Immature natural killer cell (primary cell): ENCODE measurements around the gene KCNQ1. TPM values are rescaled to one million over a fixed set of nuclear protein-coding genes. Genes with fewer than 3 reads are reported as not detected.

Experiments
- DNase-seq, 3 donors: peaks; one replicate each; pipeline ENCODE4 v3.0.0; 2022; ENCODE audit warnings: mixed read lengths in 1 of 3
- H3K27ac Mint-ChIP-seq, 6 donors: one replicate each; pipeline ENCODE4 v1.8.0; 2020; ENCODE audit warnings: mixed read lengths in 6 of 6, mild to moderate bottlenecking in 5 of 6, inconsistent platforms in 4 of 6, moderate library complexity in 3 of 6
- H3K27me3 Mint-ChIP-seq, 3 donors: one replicate each; pipeline ENCODE4 v1.8.0; 2020 to 2021; ENCODE audit warnings: low read depth in 3 of 3, mild to moderate bottlenecking in 3 of 3, mixed read lengths in 3 of 3, moderate library complexity in 3 of 3, inconsistent platforms in 1 of 3
- H3K36me3 Mint-ChIP-seq, 3 donors: one replicate each; pipeline ENCODE4 v1.8.0; 2020; ENCODE audit warnings: mixed read lengths in 3 of 3, inconsistent platforms in 2 of 3, mild to moderate bottlenecking in 2 of 3
- H3K4me1 Mint-ChIP-seq, 2 donors: one replicate each; pipeline ENCODE4 v1.8.0; 2020; ENCODE audit warnings: inconsistent platforms in 2 of 2, mild to moderate bottlenecking in 2 of 2, mixed read lengths in 2 of 2, moderate library complexity in 1 of 2
- H3K4me3 Mint-ChIP-seq, 5 donors: one replicate each; pipeline ENCODE4 v1.8.0; 2020; ENCODE audit warnings: mild to moderate bottlenecking in 5 of 5, mixed read lengths in 5 of 5, inconsistent platforms in 3 of 5, moderate library complexity in 3 of 5
- H3K9me3 Mint-ChIP-seq, 6 donors: one replicate each; pipeline ENCODE4 v1.8.0; 2020; ENCODE audit warnings: mild to moderate bottlenecking in 6 of 6, mixed read lengths in 6 of 6, inconsistent platforms in 4 of 6, moderate library complexity in 3 of 6
- polyA plus RNA-seq, 3 donors: library from polyadenylated mRNA; unstranded; fragments of 300-500 nt; fragmentation: Illumina TruSeq; gene quantifications; one replicate each; pipeline ENCODE4 v1.2.3, GENCODE V29; 2021

Gene KCNQ1
- polyA plus RNA-seq, 3 donors from 2014 or later = 0.13 to 1.1 (median 0.73) TPM

GRCh38 chr11:2762451-2762850 is 317.6 kb downstream of the KCNQ1 start:
- Mint-ChIP-seq H3K27me3 (peaks cover 1 to 6% (median 2%) of the 10 kb centered on the region in 3 donors), H3K4me3 (no peak overlapping the region), H3K36me3 (no peaks in the 10 kb centered on the region), H3K9me3 (no peaks in the 10 kb centered on the region), H3K4me1 (no peaks in the 10 kb centered on the region), H3K27ac (no peak overlapping the region)
- DNase-seq = no peak

GRCh38 chr11:2763984-2764383 is 319.2 kb downstream of the KCNQ1 start:
- no peaks in the 10 kb centered on the region for H3K36me3 Mint-ChIP-seq
- no peak for DNase-seq
- no peaks in the 10 kb centered on the region for H3K9me3 Mint-ChIP-seq
- H3K4me1 Mint-ChIP-seq = no peaks in the 10 kb centered on the region
- no peak overlapping the region for H3K4me3 Mint-ChIP-seq
- peaks cover 6 to 7% (median 6%) of the 10 kb centered on the region in 3 donors for H3K27me3 Mint-ChIP-seq
- H3K27ac Mint-ChIP-seq = no peak overlapping the region

GRCh38 chr11:2765491-2765890 is 320.7 kb downstream of the KCNQ1 start:
- no peak overlapping the region for H3K27ac Mint-ChIP-seq
- peaks cover 6 to 7% (median 6%) of the 10 kb centered on the region in 3 donors for H3K27me3 Mint-ChIP-seq
- no peaks in the 10 kb centered on the region for H3K36me3 Mint-ChIP-seq
- H3K4me1 Mint-ChIP-seq = no peaks in the 10 kb centered on the region
- no peak for DNase-seq
- H3K4me3 Mint-ChIP-seq = no peak overlapping the region
- H3K9me3 Mint-ChIP-seq = no peaks in the 10 kb centered on the region

GRCh38 chr11:2766166-2766565 is 321.4 kb downstream of the KCNQ1 start:
- Mint-ChIP-seq H3K9me3 (no peaks in the 10 kb centered on the region), H3K4me1 (no peaks in the 10 kb centered on the region), H3K36me3 (no peaks in the 10 kb centered on the region), H3K27me3 (peaks cover 6 to 7% (median 6%) of the 10 kb centered on the region in 3 donors), H3K4me3 (no peak overlapping the region), H3K27ac (no peak overlapping the region)
- no peak for DNase-seq

- Mint-ChIP-seq H3K4me1 (no peaks in the 10 kb centered on the region), H3K36me3 (no peaks in the 10 kb centered on the region), H3K27ac (no peak overlapping the region), H3K9me3 (no peaks in the 10 kb centered on the region), H3K4me3 (no peak overlapping the region), H3K27me3 (peaks cover 2 to 7% (median 6%) of the 10 kb centered on the region in 3 donors)
- DNase-seq = no peak
These were observed 322.3 kb downstream of the KCNQ1 start for GRCh38 chr11:2767071-2767470.

- Mint-ChIP-seq H3K36me3 (no peaks in the 10 kb centered on the region), H3K27me3 (peaks cover 2 to 7% (median 6%) of the 10 kb centered on the region in 3 donors), H3K4me1 (no peaks in the 10 kb centered on the region), H3K9me3 (no peaks in the 10 kb centered on the region), H3K4me3 (no peak overlapping the region), H3K27ac (no peak overlapping the region)
- no peak for DNase-seq
These were observed 323.0 kb downstream of the KCNQ1 start for GRCh38 chr11:2767801-2768200.

GRCh38 chr11:2768471-2769408 is 323.9 kb downstream of the KCNQ1 start:
- no peaks in the 10 kb centered on the region for H3K36me3 Mint-ChIP-seq
- no peaks in the 10 kb centered on the region for H3K9me3 Mint-ChIP-seq
- H3K27me3 Mint-ChIP-seq = peaks cover 6 to 8% (median 7%) of the 10 kb centered on the region in 3 donors
- DNase-seq = no peak
- no peak overlapping the region for H3K4me3 Mint-ChIP-seq
- H3K4me1 Mint-ChIP-seq = no peaks in the 10 kb centered on the region
- no peak overlapping the region for H3K27ac Mint-ChIP-seq

GRCh38 chr11:2769409-2770095 is 324.7 kb downstream of the KCNQ1 start:
- Mint-ChIP-seq H3K27ac (no peak overlapping the region), H3K9me3 (no peaks in the 10 kb centered on the region)
- DNase-seq = no peak

GRCh38 chr11:2770096-2770751 is 325.4 kb downstream of the KCNQ1 start:
- Mint-ChIP-seq H3K36me3 (no peaks in the 10 kb centered on the region), H3K27me3 (peaks cover 5 to 10% (median 6%) of the 10 kb centered on the region in 3 donors), H3K9me3 (no peaks in the 10 kb centered on the region), H3K4me1 (no peaks in the 10 kb centered on the region), H3K27ac (no peak overlapping the region), H3K4me3 (no peak overlapping the region)
- no peak for DNase-seq

More at GRCh38 chr11:2769409-2770095, 324.7 kb downstream of the KCNQ1 start:
- Mint-ChIP-seq H3K27me3 (peaks cover 6 to 10% (median 7%) of the 10 kb centered on the region in 3 donors), H3K4me1 (no peaks in the 10 kb centered on the region), H3K36me3 (no peaks in the 10 kb centered on the region), H3K4me3 (no peak overlapping the region)

GRCh38 chr11:2770761-2771301 is 326.0 kb downstream of the KCNQ1 start:
- DNase-seq = no peak
- no peaks in the 10 kb centered on the region for H3K4me1 Mint-ChIP-seq
- H3K27me3 Mint-ChIP-seq = peaks cover 5 to 10% (median 6%) of the 10 kb centered on the region in 3 donors
- no peak overlapping the region for H3K4me3 Mint-ChIP-seq
- no peak overlapping the region for H3K27ac Mint-ChIP-seq
- no peaks in the 10 kb centered on the region for H3K9me3 Mint-ChIP-seq
- no peaks in the 10 kb centered on the region for H3K36me3 Mint-ChIP-seq

GRCh38 chr11:2771758-2772466 is 327.1 kb downstream of the KCNQ1 start:
- no peak overlapping the region for H3K27ac Mint-ChIP-seq
- no peaks in the 10 kb centered on the region for H3K9me3 Mint-ChIP-seq
- H3K4me3 Mint-ChIP-seq = no peak overlapping the region
- DNase-seq = no peak
- H3K36me3 Mint-ChIP-seq = no peaks in the 10 kb centered on the region
- H3K4me1 Mint-ChIP-seq = no peaks in the 10 kb centered on the region
- H3K27me3 Mint-ChIP-seq = peaks cover 6 to 10% (median 6%) of the 10 kb centered on the region in 3 donors

- Mint-ChIP-seq H3K4me3 (no peak overlapping the region), H3K36me3 (no peaks in the 10 kb centered on the region), H3K27ac (no peak overlapping the region), H3K4me1 (no peaks in the 10 kb centered on the region), H3K9me3 (no peaks in the 10 kb centered on the region), H3K27me3 (peaks cover 7 to 9% (median 7%) of the 10 kb centered on the region in 3 donors)
- no peak for DNase-seq
These were observed 327.8 kb downstream of the KCNQ1 start for GRCh38 chr11:2772544-2773031.
